Heart left ventricle (tissue), 13 donors: ENCODE results near the gene ESPL1.

Experiments used
- CTCF ChIP-seq, 12 donors: fragments of 200-600 bp; sonication (generic) in 4 of 12; IDR thresholded peaks; one replicate each; pipeline versions ENCODE4 v1.5.0 to v1.8.0; 2018 to 2022; ENCODE audit warnings: antibody characterized with exemption in 12 of 12, mild to moderate bottlenecking in 5 of 12
- POLR2A ChIP-seq, 2 donors: fragments of 450-650 bp; IDR thresholded peaks; one replicate each; pipeline ENCODE4 v1.6.1; 2017; ENCODE audit warnings: antibody characterized with exemption in 2 of 2, mild to moderate bottlenecking in 2 of 2, moderate library complexity in 2 of 2
- donor health status: ischemic (EF 13 %, LVEDD 7.1; RV severe dilation, severe dysfunction).
- donor health status: DM: no; HTN: yes; CAD: no.
- donor health status: DM: no; HTN: no; CAD: no.
- donor health status: ischemic (EF 25% LVEDD 6.9; RV normal size, moderate dysfunction).
- donor health status: ischemic (EF 25% LVEDD 5.7; RV mildly dilated, moderate dysfunction).
- donor health status: ischemic (EF 35%, LVEDD 5.7; RV mildly dilated, moderate dysfunction).
- donor health status: nonischemic (EF 11% LVEDD 7.7; RV severe dilation, severe dysfunction).
- donor health status: DM: yes; HTN: yes; CAD: no.
- donor health status: PGD.
- donor health status: ischemic (EF 29% LVEDD 5.4; RV normal size, mild dysfunction).
- donor health status: nonischemic (EF 23%, LVEDD 6.1; RV moderate dilation, normal function).

- TF ChIP-seq CTCF (IDR thresholded peaks at IDR 0.05) (no peak), POLR2A (IDR thresholded peaks at IDR 0.05) (no peak)
These were observed 68.1 kb downstream of the ESPL1 start, which contains the start of gene SP7 for GRCh38 chr12:53336181-53336681.
